Fibroblast of villous mesenchyme (primary cell): ENCODE results near the gene PARP12. TPM values are rescaled to one million over a fixed set of nuclear protein-coding genes. Genes with fewer than 3 reads are reported as not detected.
A peak's percentile ranks its signal among the peaks of the same experiment; 100 is the strongest.

Experiments used
- DNase-seq: peaks from one replicate; pipeline ENCODE4 v3.0.0-alpha.2; 2010; ENCODE audit warnings: low read depth
- H3K4me3 ChIP-seq: 2 replicates; pipeline ENCODE4 v1.5.1; 2011; ENCODE audit warnings: low read depth, mild to moderate bottlenecking, low read length
- CTCF ChIP-seq: IDR thresholded peaks from 2 replicates; pipeline ENCODE4 v1.5.1; 2012; ENCODE audit warnings: low read depth, mild to moderate bottlenecking, low read length; ENCODE audit not compliant: insufficient read depth
- total RNA-seq: library from RNA; depleted of rRNA; stranded (reverse); fragments of >200 nt; gene quantifications from 2 replicates; pipeline ENCODE4 v1.2.3, GENCODE V29; 2012

Gene PARP12
- total RNA-seq, 1 donor: 27.2 TPM

- DNase-seq: no peak
- no peak overlapping the region for H3K4me3 ChIP-seq
- TF ChIP-seq CTCF: no peak
These were observed 23.7 kb downstream of the PARP12 start for GRCh38 chr7:140039066-140039465.

GRCh38 chr7:140036224-140036962, 26.4 kb downstream of the PARP12 start:
- no peak overlapping the region for H3K4me3 ChIP-seq
- no peak for TF ChIP-seq CTCF
- peak; percentile 52 for DNase-seq

GRCh38 chr7:140035400-140036223, 27.1 kb downstream of the PARP12 start:
- DNase-seq: peak; percentile 46
- H3K4me3 ChIP-seq: no peak overlapping the region
- TF ChIP-seq CTCF: no peak

DNA sequence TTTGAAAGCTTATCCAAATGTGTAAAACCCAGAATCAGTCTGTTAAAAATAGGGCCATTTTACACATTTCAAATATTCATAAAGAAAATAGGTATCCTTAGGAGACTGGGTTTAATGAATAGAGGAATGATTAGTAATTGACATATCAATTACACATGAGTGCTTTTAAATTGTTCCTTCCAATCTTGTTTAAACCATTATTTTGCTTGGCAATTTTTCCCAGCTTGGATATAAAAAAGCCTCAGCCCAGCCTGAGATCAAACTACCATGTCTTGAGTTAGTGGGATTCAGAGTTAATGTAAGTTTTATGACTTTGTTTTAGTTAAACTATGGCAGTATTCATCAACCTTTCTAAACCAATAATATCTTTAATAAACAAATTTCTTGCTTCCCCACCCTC, 28.3 kb downstream of the PARP12 start:
- no peak for TF ChIP-seq CTCF
- DNase-seq: no peak

DNA sequence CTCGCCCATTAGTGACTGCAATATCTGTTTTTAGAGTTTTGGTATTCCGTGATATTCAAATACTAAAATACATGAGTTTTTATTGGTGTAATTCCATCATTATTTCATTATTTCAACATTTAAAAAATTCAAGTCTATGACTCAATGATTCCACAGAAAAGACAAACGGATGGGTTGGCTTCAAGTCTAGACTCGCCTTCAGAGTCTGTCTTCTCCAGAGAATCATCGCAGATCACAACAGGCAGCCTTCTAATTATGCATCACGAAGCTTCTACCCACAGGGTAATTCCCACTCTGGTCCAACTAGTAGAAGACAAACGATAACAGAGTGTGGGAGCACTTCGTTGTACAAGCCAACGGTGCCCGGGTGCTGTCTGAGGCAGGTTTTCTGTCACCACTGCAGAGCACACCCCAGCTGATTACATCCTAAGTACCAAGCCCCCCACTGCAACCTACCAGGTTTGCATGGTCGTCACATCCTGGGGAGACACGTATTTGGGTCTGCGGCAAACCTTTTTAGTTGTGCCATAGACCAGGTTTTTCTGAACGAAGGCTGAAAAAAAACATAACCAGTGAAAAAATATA, 28.9 kb downstream of the PARP12 start:
- DNase-seq: no peak
- no peak for TF ChIP-seq CTCF
- no peak overlapping the region for H3K4me3 ChIP-seq

More for the DNA sequence above, 28.3 kb downstream of the PARP12 start:
- H3K4me3 ChIP-seq: no peak overlapping the region

GRCh38 chr7:140033036-140033435, 29.7 kb downstream of the PARP12 start:
- TF ChIP-seq CTCF: no peak
- no peak for DNase-seq
- H3K4me3 ChIP-seq: no peak overlapping the region
